A549 (cell line): ENCODE measurements around the gene XRCC4.

ENCODE experiments used
- CHD4 ChIP-seq: fragments of 200-600 bp; sonication (generic); IDR thresholded peaks from 2 replicates; pipeline ENCODE4 v1.6.1; 2016; ENCODE audit warnings: antibody characterized with exemption, mild to moderate bottlenecking, borderline replicate concordance
- JUNB ChIP-seq: fragments of >200 bp; sonication (Bioruptor Twin); formaldehyde crosslinking; IDR thresholded peaks from 2 replicates; pipeline ENCODE4 v1.6.1; 2016
- TF ChIP-seq, protein P1 (sequence below): fragments of >200 bp; sonication (Bioruptor Twin); formaldehyde crosslinking; IDR thresholded peaks from 3 replicates; pipeline ENCODE4 v1.5.1; 2016

DNA sequence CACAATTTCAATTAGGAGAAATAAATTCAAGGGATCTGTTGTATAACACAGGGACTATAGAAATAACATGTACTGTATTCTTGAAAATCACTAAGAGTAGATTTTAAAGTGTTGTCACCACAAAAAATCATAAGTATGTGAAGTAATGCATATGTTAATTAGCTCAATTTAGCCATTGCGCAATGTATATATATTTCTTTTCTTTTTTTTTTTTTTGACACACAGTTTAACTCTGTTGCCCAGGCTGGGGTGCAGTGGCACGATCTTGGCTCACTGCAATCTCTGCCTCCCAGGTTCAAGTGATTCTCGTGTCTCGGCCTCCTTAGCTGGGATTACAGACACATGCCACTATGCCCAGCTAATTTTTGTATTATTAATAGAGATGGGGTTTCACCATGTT is 70.2 kb downstream of the XRCC4 start:
- TF ChIP-seq, protein P1, sequence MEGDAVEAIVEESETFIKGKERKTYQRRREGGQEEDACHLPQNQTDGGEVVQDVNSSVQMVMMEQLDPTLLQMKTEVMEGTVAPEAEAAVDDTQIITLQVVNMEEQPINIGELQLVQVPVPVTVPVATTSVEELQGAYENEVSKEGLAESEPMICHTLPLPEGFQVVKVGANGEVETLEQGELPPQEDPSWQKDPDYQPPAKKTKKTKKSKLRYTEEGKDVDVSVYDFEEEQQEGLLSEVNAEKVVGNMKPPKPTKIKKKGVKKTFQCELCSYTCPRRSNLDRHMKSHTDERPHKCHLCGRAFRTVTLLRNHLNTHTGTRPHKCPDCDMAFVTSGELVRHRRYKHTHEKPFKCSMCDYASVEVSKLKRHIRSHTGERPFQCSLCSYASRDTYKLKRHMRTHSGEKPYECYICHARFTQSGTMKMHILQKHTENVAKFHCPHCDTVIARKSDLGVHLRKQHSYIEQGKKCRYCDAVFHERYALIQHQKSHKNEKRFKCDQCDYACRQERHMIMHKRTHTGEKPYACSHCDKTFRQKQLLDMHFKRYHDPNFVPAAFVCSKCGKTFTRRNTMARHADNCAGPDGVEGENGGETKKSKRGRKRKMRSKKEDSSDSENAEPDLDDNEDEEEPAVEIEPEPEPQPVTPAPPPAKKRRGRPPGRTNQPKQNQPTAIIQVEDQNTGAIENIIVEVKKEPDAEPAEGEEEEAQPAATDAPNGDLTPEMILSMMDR = no peak
- TF ChIP-seq JUNB (no peak), CHD4 (no peak)
